IMR-90 (cell line): Measurements from ENCODE around the gene TRPM1. TPM values are rescaled to one million over a fixed set of nuclear protein-coding genes. Genes with fewer than 3 reads are reported as not detected.

Experiments used
- ATAC-seq: fragments of 200-7000 bp; cut with Tn5 transposase; 2 replicates; pipeline ENCODE4 v1.9.1; 2020; ENCODE audit warnings: low read depth, mild to moderate bottlenecking, moderate library complexity
- BruUV-seq: library from RNA; stranded (reverse); fragments of 400-500 nt; replicated peaks from 2 replicates; lab custom pipeline; 2021; lab: Mats Ljungman, UMichigan
- CTCF ChIA-PET: fragments of 300-600 bp; formaldehyde crosslinking; extraction: SDS; loops from one replicate; lab custom pipeline; 2021; ENCODE audit warnings: antibody characterized with exemption; lab: Yijun Ruan, JAX
- POLR2A ChIA-PET: fragments of 300-600 bp; sonication (Branson Sonifier 250); formaldehyde crosslinking; loops from one replicate; lab custom pipeline; 2022; ENCODE audit warnings: antibody characterized with exemption; ENCODE audit not compliant: unreplicated experiment; lab: Charles Lee
- DNase-seq: peaks from one replicate; pipeline ENCODE4 v3.0.0; 2013
- H2AFZ ChIP-seq: replicated peaks from 2 replicates; pipeline ENCODE3; 2013; ENCODE audit warnings: low read length, mild to moderate bottlenecking; ENCODE audit not compliant: poor library complexity
- H2AK5ac ChIP-seq: 2 replicates; pipeline ENCODE4 v1.6.1; 2013; ENCODE audit warnings: low read depth, low read length, inconsistent platforms
- H2AK9ac ChIP-seq: replicated peaks from 2 replicates; pipeline ENCODE3; 2013; ENCODE audit warnings: mild to moderate bottlenecking, low read depth, low read length, moderate library complexity; ENCODE audit not compliant: poor library complexity
- H2BK120ac ChIP-seq: 2 replicates; pipeline ENCODE4 v1.6.1; 2013; ENCODE audit warnings: low read depth, low read length, inconsistent platforms
- H2BK15ac ChIP-seq: 3 replicates; pipeline ENCODE4 v1.6.1; 2013; ENCODE audit warnings: low read depth, low read length, inconsistent platforms
- H2BK20ac ChIP-seq: 2 replicates; pipeline ENCODE4 v1.6.1; 2013; ENCODE audit warnings: low read depth, mild to moderate bottlenecking, inconsistent platforms, low read length, moderate library complexity
- H2BK5ac ChIP-seq: 2 replicates; pipeline ENCODE4 v1.6.1; 2013; ENCODE audit warnings: mild to moderate bottlenecking, low read depth, low read length, inconsistent platforms; ENCODE audit not compliant: poor library complexity, severe bottlenecking
- H3K14ac ChIP-seq: replicated peaks from 2 replicates; pipeline ENCODE4 v1.6.1; 2013; ENCODE audit warnings: low read depth, low read length, inconsistent platforms
- H3K18ac ChIP-seq: 2 replicates; pipeline ENCODE4 v1.6.1; 2013; ENCODE audit warnings: low read depth, low read length, control low read depth
- H3K23ac ChIP-seq: 2 replicates; pipeline ENCODE4 v1.6.1; 2013; ENCODE audit warnings: low read depth, low read length, inconsistent platforms
- H3K27ac ChIP-seq: 2 replicates; pipeline ENCODE4 v1.5.1; 2013; ENCODE audit warnings: mild to moderate bottlenecking, control low read depth, low read length; ENCODE audit not compliant: insufficient read depth
- H3K27me3 ChIP-seq: 2 replicates; pipeline ENCODE4 v1.6.1; 2013; ENCODE audit warnings: low read length; ENCODE audit not compliant: control insufficient read depth, insufficient read depth
- H3K36me3 ChIP-seq: 2 replicates; pipeline ENCODE4 v1.6.1; 2013; ENCODE audit warnings: low read length, mixed read lengths; ENCODE audit not compliant: control insufficient read depth, insufficient read depth
- H3K4ac ChIP-seq: 2 replicates; pipeline ENCODE4 v1.6.1; 2013; ENCODE audit warnings: low read depth, low read length, inconsistent platforms
- H3K4me1 ChIP-seq: 2 replicates; pipeline ENCODE4 v1.6.1; 2013; ENCODE audit warnings: low read length, mixed read lengths; ENCODE audit not compliant: control insufficient read depth, insufficient read depth
- H3K4me2 ChIP-seq: 2 replicates; pipeline ENCODE4 v1.6.1; 2013; ENCODE audit warnings: low read depth, mild to moderate bottlenecking, control low read depth, low read length, moderate library complexity
- H3K4me3 ChIP-seq: 2 replicates; pipeline ENCODE4 v1.5.1; 2013; ENCODE audit warnings: low read depth, mild to moderate bottlenecking, control low read depth, low read length, moderate library complexity; ENCODE audit not compliant: insufficient read depth
- H3K56ac ChIP-seq: 2 replicates; pipeline ENCODE4 v1.6.1; 2013; ENCODE audit warnings: low read length, inconsistent platforms; ENCODE audit not compliant: insufficient read depth; ENCODE audit errors: extremely low read depth
- H3K79me1 ChIP-seq, 2 experiments: 2 replicates each; pipeline ENCODE4 v1.6.1; 2013; ENCODE audit warnings: low read length in 2 of 2, inconsistent platforms in 1 of 2, low read depth in 1 of 2
- H3K9ac ChIP-seq: 2 replicates; pipeline ENCODE4 v1.6.1; 2013; ENCODE audit warnings: low read depth, low read length, control low read depth
- H3K9me1 ChIP-seq: 2 replicates; pipeline ENCODE4 v1.6.1; 2013; ENCODE audit warnings: low read length, inconsistent platforms; ENCODE audit not compliant: insufficient read depth
- H3K9me3 ChIP-seq: 2 replicates; pipeline ENCODE4 v1.6.1; 2013; ENCODE audit warnings: low read length; ENCODE audit not compliant: control insufficient read depth, insufficient read depth
- H4K20me1 ChIP-seq: 2 replicates; pipeline ENCODE4 v1.6.1; 2013; ENCODE audit warnings: low read length, inconsistent platforms; ENCODE audit not compliant: insufficient read depth
- H4K5ac ChIP-seq: 2 replicates; pipeline ENCODE4 v1.6.1; 2013; ENCODE audit warnings: mild to moderate bottlenecking, low read depth, low read length, control low read depth
- H4K8ac ChIP-seq, 2 experiments: 2 replicates each; pipeline ENCODE4 v1.6.1; 2013; ENCODE audit warnings: low read depth in 2 of 2, low read length in 2 of 2, control low read depth in 1 of 2, inconsistent platforms in 1 of 2
- H4K91ac ChIP-seq: 2 replicates; pipeline ENCODE4 v1.6.1; 2013; ENCODE audit warnings: low read depth, low read length, inconsistent platforms; ENCODE audit not compliant: insufficient read depth
- BHLHE40 ChIP-seq: fragments of 150-350 bp; IDR thresholded peaks from 2 replicates; pipeline ENCODE4 v1.6.1; 2016; ENCODE audit warnings: mild to moderate bottlenecking, low read depth, low read length
- CHD1 ChIP-seq: IDR thresholded peaks from 2 replicates; pipeline ENCODE4 v1.6.1; 2012; ENCODE audit warnings: low read depth, low read length, improper control_type of control experiment
- MAZ ChIP-seq: IDR thresholded peaks from 2 replicates; pipeline ENCODE4 v1.6.1; 2012; ENCODE audit warnings: low read depth, mild to moderate bottlenecking, low read length, improper control_type of control experiment, moderate library complexity, borderline replicate concordance
- MXI1 ChIP-seq: IDR thresholded peaks from 2 replicates; pipeline ENCODE4 v1.6.1; 2012; ENCODE audit warnings: low read depth, mild to moderate bottlenecking, low read length, moderate library complexity, borderline replicate concordance
- POLR2A ChIP-seq: IDR thresholded peaks from 2 replicates; pipeline ENCODE4 v1.6.1; 2012; ENCODE audit warnings: mild to moderate bottlenecking, low read depth, low read length
- RAD21 ChIP-seq: IDR thresholded peaks from 2 replicates; pipeline ENCODE4 v1.6.1; 2012; ENCODE audit warnings: low read length, improper control_type of control experiment
- RCOR1 ChIP-seq: IDR thresholded peaks from 2 replicates; pipeline ENCODE4 v1.6.1; 2012; ENCODE audit warnings: mild to moderate bottlenecking, low read length, improper control_type of control experiment; ENCODE audit not compliant: insufficient replicate concordance
- RFX5 ChIP-seq: IDR thresholded peaks from 2 replicates; pipeline ENCODE4 v1.8.0; 2012; ENCODE audit warnings: low read depth, mild to moderate bottlenecking, low read length, moderate library complexity
- SMC3 ChIP-seq: fragments of 150-350 bp; IDR thresholded peaks from 2 replicates; pipeline ENCODE4 v1.6.1; 2016; ENCODE audit warnings: low read depth, mild to moderate bottlenecking, antibody characterized with exemption, low read length, moderate library complexity
- WGBS, 2 experiments: methylation state at CpG; one replicate each; pipeline versions ENCODE4 v1.1.5 to v1.1.7; 2013; ENCODE audit warnings: missing lambda C conversion rate in 2 of 2; ENCODE audit not compliant: insufficient read length in 1 of 2; ENCODE audit errors: extremely low coverage in 2 of 2; 5-methylcytosine and 5-hydroxymethylcytosine counted together
- dilution Hi-C: fragments of 300-500 bp; cut with HindIII; formaldehyde crosslinking; loops from one replicate; pipeline ENCODE4 v1.14.3; 2018; ENCODE audit warnings: low sequenced_read_pairs; ENCODE audit not compliant: unreplicated experiment
- in situ Hi-C: fragments of 300-500 bp; cut with MboI; formaldehyde crosslinking; loops from 3 replicates; pipeline ENCODE4 v1.14.3; 2019; ENCODE audit warnings: low sequenced_read_pairs, inconsistent platforms, mixed read lengths
- intact Hi-C: fragments of 100-400 bp; cut with micrococcal nuclease; formaldehyde crosslinking; loops from 2 replicates; pipeline ENCODE4 v1.10.0; 2022
- polyA plus RNA-seq, 3 experiments: library from polyadenylated mRNA; depleted of rRNA; stranded (reverse); fragments of >200 nt; gene quantifications; 2 replicates each; pipeline ENCODE4 v1.2.3, GENCODE V29; 2012; ENCODE audit warnings: low replicate concordance in 1 of 3
- total RNA-seq: library from RNA; depleted of rRNA; stranded (reverse); fragments of >200 nt; gene quantifications from 2 replicates; pipeline ENCODE4 v1.2.3, GENCODE V29; 2012

Gene TRPM1
- total and polyA plus RNA-seq, 2 of the 4 experiments (the other 2 are of a cell fraction), result not detected

DNA sequence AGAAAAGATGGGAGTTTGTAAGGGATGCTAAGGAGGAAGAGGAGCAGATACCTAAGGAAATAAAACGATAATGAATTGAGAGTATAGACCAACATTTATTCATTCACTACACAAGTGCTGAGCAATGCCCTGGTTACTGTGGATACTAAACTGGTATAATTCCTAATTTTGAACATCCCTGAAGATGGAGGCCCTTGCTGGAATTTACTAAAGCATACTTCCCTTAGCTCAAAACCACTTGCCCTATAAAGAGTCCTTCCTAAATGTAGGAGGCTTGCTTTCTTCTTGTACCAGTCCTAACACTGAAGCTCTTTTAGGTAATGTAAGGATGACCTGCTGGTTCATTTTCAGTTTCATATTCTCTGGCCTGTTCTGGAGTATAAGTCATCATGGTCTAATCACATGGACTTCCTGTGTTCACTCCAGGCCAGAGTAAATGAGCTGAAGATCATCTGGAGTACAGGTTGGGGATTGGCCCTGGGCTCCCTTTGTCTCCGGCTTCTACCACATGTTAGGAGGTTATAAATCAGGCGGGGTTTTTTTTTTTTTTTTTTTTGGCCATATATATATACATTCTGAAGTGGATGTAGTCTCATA lies 70.0 kb downstream of the TRPM1 start:
- Histone ChIP-seq H4K91ac (peak overlapping the region; percentile 11; the same call in 1 of the 2 replicates), H4K20me1 (no peaks in the 10 kb centered on the region), H4K5ac (peak overlapping the region; percentile 88; the same call in 1 of the 2 replicates), H3K36me3 (no peaks in the 10 kb centered on the region), H2BK5ac (peak overlapping the region; percentile 71), H3K9me3 (no peaks in the 10 kb centered on the region), H3K18ac (peak overlapping the region; percentile 77), H3K4me2 (peak overlapping the region; percentile 36; the same call in 1 of the 2 replicates), H2AK5ac (peak overlapping the region; percentile 29; the same call in 1 of the 2 replicates), H3K56ac (no peak overlapping the region), H2BK120ac (peak overlapping the region; percentile 30; the same call in 1 of the 2 replicates), H3K27me3 (no peaks in the 10 kb centered on the region), H3K27ac (peak overlapping the region; percentile 25; the same call in 1 of the 2 replicates), H3K23ac (peak overlapping the region; percentile 8; the same call in 1 of the 2 replicates), H3K9ac (no peak overlapping the region), H2AK9ac (no peak overlapping the region), H3K4me3 (no peak overlapping the region), H3K4ac (peak overlapping the region; percentile 63; the same call in 1 of the 2 replicates), H3K14ac (peak overlapping the region; percentile 39), H3K79me1 (no peaks in the 10 kb centered on the region), H2BK15ac (peak overlapping the region; percentile 47; the same call in 2 of the 3 replicates), H3K4me1 (peaks cover 13% of the 10 kb centered on the region), H3K9me1 (peaks cover 7% of the 10 kb centered on the region; the same call in 1 of the 2 replicates), H4K8ac (peak overlapping the region; percentile 33 to 53; a peak in 3 of 4 replicates), H2BK20ac (peak overlapping the region; percentile 35; the same call in 1 of the 2 replicates), H2AFZ (no peak overlapping the region)
- intact Hi-C loops (no loop called here), dilution Hi-C loops (no loop called here), in situ Hi-C loops (no loop called here)
- ChIA-PET CTCF (interaction anchor here (0.6 kb wide), 1 partner anchor 14 kb away, joined by 5 read pairs; no protein-coding TSS in a partner anchor), POLR2A (interaction anchor here (0.6 kb wide), 1 partner anchor 8 kb away, joined by 3 read pairs; no protein-coding TSS in a partner anchor)
- peak; percentile 72 for DNase-seq
- WGBS, 2 experiments, result 100% methylated on average over 1 of the region's 3 CpGs; no CpG with 5 or more reads in 1 of the 2 experiments
- ATAC-seq, result 0 out of 2 replicates have a peak, but pooled peaks have one; percentile 38
- TF ChIP-seq MXI1 (no peak), CHD1 (no peak), BHLHE40 (no peak), POLR2A (no peak), MAZ (no peak), RCOR1 (no peak), SMC3 (no peak), RFX5 (no peak), RAD21 (no peak)
- no TSS peak for BruUV-seq
